HEK293 (cell line): Measurements from ENCODE around the gene ERH.

Experiments
- CTCF ChIA-PET: fragments of 350-600 bp; formaldehyde crosslinking; extraction: SDS; loops from one replicate; lab custom pipeline; 2021; ENCODE audit warnings: antibody characterized with exemption; lab: Yijun Ruan, JAX
- POLR2A ChIA-PET: fragments of 300-600 bp; formaldehyde crosslinking; extraction: SDS; loops from one replicate; lab custom pipeline; 2020; ENCODE audit warnings: antibody characterized with exemption, inconsistent platforms; lab: Yijun Ruan, JAX
- H3K27ac ChIP-seq: fragments of 200-500 bp; sonication (Bioruptor generic); 2 replicates; pipeline ENCODE4 v1.5.1; 2014; ENCODE audit warnings: low read depth, low read length, control low read depth, inconsistent platforms; ENCODE audit errors: extremely low read depth
- H3K36me3 ChIP-seq, 2 experiments: fragments of 200-500 bp in 1 of 2; sonication (Bioruptor generic) in 1 of 2; 1 replicate in 1 of 2; 2 replicates in 1 of 2; pipeline ENCODE4 v1.5.1; 2014 to 2017; ENCODE audit warnings: inconsistent platforms in 2 of 2, low read length in 2 of 2; ENCODE audit not compliant: control insufficient read depth in 2 of 2, insufficient read depth in 1 of 2
- H3K4me1 ChIP-seq: fragments of 200-500 bp; sonication (Bioruptor generic); 2 replicates; pipeline ENCODE4 v1.5.1; 2014; ENCODE audit warnings: mild to moderate bottlenecking, low read length, inconsistent platforms; ENCODE audit not compliant: control insufficient read depth, insufficient read depth
- H3K4me3 ChIP-seq: 2 replicates; pipeline ENCODE4 v1.5.1; 2011; ENCODE audit warnings: low read depth, mild to moderate bottlenecking, control low read depth, low read length, moderate library complexity
- H3K9me3 ChIP-seq: fragments of 200-500 bp; sonication (Bioruptor generic); 2 replicates; pipeline ENCODE4 v1.5.1; 2014; ENCODE audit warnings: low read depth, low read length, inconsistent platforms; ENCODE audit not compliant: control insufficient read depth, insufficient read depth
- GLIS2 ChIP-seq: fragments of 450-650 bp; formaldehyde crosslinking; IDR thresholded peaks from 2 replicates; pipeline ENCODE4 v1.5.1; 2016; ENCODE audit warnings: missing biosample characterization, missing genetic modification characterization
- KLF9 ChIP-seq: fragments of 450-650 bp; formaldehyde crosslinking; IDR thresholded peaks from 2 replicates; pipeline ENCODE4 v1.5.1; 2016; ENCODE audit warnings: missing biosample characterization, missing genetic modification characterization, low read depth
- SP2 ChIP-seq: fragments of 450-650 bp; formaldehyde crosslinking; IDR thresholded peaks from 2 replicates; pipeline ENCODE4 v1.5.1; 2016; ENCODE audit warnings: missing biosample characterization, missing genetic modification characterization
- ZBTB17 ChIP-seq: fragments of 450-650 bp; formaldehyde crosslinking; IDR thresholded peaks from 2 replicates; pipeline ENCODE4 v1.5.1; 2016; ENCODE audit warnings: missing biosample characterization, missing genetic modification characterization
- ZNF121 ChIP-seq: fragments of 450-650 bp; formaldehyde crosslinking; IDR thresholded peaks from 2 replicates; pipeline ENCODE4 v1.5.1; 2016; ENCODE audit warnings: missing biosample characterization, missing genetic modification characterization
- ZNF146 ChIP-seq: fragments of 450-650 bp; formaldehyde crosslinking; IDR thresholded peaks from 2 replicates; pipeline ENCODE4 v1.5.1; 2016; ENCODE audit warnings: missing biosample characterization, missing genetic modification characterization
- ZNF558 ChIP-seq: fragments of 450-650 bp; formaldehyde crosslinking; IDR thresholded peaks from 2 replicates; pipeline ENCODE4 v1.5.1; 2016; ENCODE audit warnings: missing biosample characterization, missing genetic modification characterization
- TF ChIP-seq, protein P1 (sequence below): fragments of 450-650 bp; formaldehyde crosslinking; IDR thresholded peaks from 2 replicates; pipeline ENCODE4 v1.5.1; 2016; ENCODE audit warnings: missing biosample characterization, missing genetic modification characterization
- TF ChIP-seq, protein P2 (sequence below): fragments of 450-650 bp; formaldehyde crosslinking; IDR thresholded peaks from 2 replicates; pipeline ENCODE4 v1.5.1; 2016; ENCODE audit warnings: missing biosample characterization, missing genetic modification characterization
- TF ChIP-seq, protein P3 (sequence below): fragments of 450-650 bp; IDR thresholded peaks from 2 replicates; pipeline ENCODE4 v1.5.1; 2018; ENCODE audit warnings: missing biosample characterization, missing genetic modification characterization
- TF ChIP-seq, protein P4 (sequence below): fragments of 450-650 bp; formaldehyde crosslinking; IDR thresholded peaks from 2 replicates; pipeline ENCODE4 v1.5.1; 2016; ENCODE audit warnings: missing biosample characterization, missing genetic modification characterization
- TF ChIP-seq, protein P5 (sequence below): fragments of 450-650 bp; formaldehyde crosslinking; IDR thresholded peaks from 2 replicates; pipeline ENCODE4 v1.5.1; 2016; ENCODE audit warnings: missing biosample characterization, missing genetic modification characterization

Gene ERH

DNA sequence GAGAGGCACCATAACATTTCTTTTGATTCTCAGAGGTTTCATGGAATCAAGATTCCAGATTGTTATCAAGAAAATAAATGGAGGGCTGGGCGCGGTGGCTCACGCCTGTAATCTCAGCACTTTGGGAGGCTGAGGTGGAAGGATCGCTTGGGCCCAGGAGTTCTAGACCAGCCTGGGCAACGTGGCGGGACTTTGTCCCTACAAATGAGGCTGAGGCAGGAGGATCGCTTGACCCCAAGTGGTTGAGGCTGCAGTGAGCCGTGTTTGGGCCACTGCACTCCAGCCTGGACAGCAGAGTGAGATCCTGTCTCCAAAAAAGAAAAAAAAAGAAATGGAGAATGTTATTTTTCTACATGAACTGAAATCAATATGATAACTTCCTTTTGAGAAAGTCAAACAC is 1.7 kb upstream of the ERH start:
- CTCF ChIA-PET: no interaction called here
- H3K9me3 ChIP-seq: no peaks in the 10 kb centered on the region
- peak; percentile 75 for TF ChIP-seq ZNF121 (tag by site-specific recombination)
- TF ChIP-seq, protein P1, sequence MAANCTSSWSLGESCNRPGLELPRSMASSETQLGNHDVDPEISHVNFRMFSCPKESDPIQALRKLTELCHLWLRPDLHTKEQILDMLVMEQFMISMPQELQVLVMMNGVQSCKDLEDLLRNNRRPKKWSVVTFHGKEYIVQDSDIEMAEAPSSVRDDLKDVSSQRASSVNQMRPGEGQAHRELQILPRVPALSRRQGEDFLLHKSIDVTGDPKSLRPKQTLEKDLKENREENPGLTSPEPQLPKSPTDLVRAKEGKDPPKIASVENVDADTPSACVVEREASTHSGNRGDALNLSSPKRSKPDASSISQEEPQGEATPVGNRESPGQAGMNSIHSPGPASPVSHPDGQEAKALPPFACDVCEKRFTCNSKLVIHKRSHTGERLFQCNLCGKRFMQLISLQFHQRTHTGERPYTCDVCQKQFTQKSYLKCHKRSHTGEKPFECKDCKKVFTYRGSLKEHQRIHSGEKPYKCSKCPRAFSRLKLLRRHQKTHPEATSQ (tag by site-specific recombination): no peak
- H3K27ac ChIP-seq: no peak overlapping the region
- H3K4me3 ChIP-seq: peak overlapping the region; percentile 71
- POLR2A ChIA-PET: no interaction called here
- peaks cover 19% of the 10 kb centered on the region for H3K4me1 ChIP-seq
- H3K36me3 ChIP-seq: peaks cover 21 to 24% of the 10 kb centered on the region in 2 experiments

DNA sequence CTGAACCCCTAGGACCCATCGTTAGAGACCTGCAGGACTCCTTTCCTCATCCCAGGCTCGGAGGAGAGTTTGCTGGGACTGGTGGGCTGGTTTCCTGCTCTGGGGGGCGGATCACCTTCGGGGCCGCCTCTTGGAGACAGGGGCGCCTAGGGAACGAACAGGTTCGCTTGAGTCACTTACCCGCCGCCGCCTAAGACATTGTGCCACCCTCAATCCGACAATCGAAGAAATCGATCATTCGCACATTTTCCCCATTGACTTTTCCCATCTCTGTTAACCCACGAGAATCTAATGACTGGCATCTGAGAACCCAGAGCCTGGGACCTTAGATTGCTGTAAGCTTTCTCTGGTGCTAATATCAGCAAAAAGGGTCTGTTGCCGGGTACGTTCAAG is 715 bp upstream of the ERH start:
- ChIA-PET POLR2A (interaction anchor here (0.7 to 1.5 kb wide), 9 partner anchors 11 to 368 kb away, joined by 3 to 7 read pairs (median 4); partner anchors contain the start of gene SRSF5), CTCF (interaction anchor here (0.9 kb wide), 1 partner anchor 138 kb away, joined by 3 read pairs; the partner anchor contains the start of gene GALNT16)
- Histone ChIP-seq H3K9me3 (no peaks in the 10 kb centered on the region), H3K4me3 (peak overlapping the region; percentile 71), H3K4me1 (peaks cover 19% of the 10 kb centered on the region), H3K27ac (peak overlapping the region; percentile 91), H3K36me3 (peaks cover 27 to 33% of the 10 kb centered on the region in 2 experiments)
- TF ChIP-seq, protein P2, sequence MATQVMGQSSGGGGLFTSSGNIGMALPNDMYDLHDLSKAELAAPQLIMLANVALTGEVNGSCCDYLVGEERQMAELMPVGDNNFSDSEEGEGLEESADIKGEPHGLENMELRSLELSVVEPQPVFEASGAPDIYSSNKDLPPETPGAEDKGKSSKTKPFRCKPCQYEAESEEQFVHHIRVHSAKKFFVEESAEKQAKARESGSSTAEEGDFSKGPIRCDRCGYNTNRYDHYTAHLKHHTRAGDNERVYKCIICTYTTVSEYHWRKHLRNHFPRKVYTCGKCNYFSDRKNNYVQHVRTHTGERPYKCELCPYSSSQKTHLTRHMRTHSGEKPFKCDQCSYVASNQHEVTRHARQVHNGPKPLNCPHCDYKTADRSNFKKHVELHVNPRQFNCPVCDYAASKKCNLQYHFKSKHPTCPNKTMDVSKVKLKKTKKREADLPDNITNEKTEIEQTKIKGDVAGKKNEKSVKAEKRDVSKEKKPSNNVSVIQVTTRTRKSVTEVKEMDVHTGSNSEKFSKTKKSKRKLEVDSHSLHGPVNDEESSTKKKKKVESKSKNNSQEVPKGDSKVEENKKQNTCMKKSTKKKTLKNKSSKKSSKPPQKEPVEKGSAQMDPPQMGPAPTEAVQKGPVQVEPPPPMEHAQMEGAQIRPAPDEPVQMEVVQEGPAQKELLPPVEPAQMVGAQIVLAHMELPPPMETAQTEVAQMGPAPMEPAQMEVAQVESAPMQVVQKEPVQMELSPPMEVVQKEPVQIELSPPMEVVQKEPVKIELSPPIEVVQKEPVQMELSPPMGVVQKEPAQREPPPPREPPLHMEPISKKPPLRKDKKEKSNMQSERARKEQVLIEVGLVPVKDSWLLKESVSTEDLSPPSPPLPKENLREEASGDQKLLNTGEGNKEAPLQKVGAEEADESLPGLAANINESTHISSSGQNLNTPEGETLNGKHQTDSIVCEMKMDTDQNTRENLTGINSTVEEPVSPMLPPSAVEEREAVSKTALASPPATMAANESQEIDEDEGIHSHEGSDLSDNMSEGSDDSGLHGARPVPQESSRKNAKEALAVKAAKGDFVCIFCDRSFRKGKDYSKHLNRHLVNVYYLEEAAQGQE (tag by site-specific recombination): peak; percentile 2; the same call in 1 of the 2 replicates
- TF ChIP-seq SP2 (tag by site-specific recombination): peak; percentile 16
- peak; percentile 35; the same call in 1 of the 2 replicates for TF ChIP-seq GLIS2 (tag by site-specific recombination)
- no peak for TF ChIP-seq ZNF558
- TF ChIP-seq ZBTB17: peak; percentile 54
- TF ChIP-seq, protein P3, sequence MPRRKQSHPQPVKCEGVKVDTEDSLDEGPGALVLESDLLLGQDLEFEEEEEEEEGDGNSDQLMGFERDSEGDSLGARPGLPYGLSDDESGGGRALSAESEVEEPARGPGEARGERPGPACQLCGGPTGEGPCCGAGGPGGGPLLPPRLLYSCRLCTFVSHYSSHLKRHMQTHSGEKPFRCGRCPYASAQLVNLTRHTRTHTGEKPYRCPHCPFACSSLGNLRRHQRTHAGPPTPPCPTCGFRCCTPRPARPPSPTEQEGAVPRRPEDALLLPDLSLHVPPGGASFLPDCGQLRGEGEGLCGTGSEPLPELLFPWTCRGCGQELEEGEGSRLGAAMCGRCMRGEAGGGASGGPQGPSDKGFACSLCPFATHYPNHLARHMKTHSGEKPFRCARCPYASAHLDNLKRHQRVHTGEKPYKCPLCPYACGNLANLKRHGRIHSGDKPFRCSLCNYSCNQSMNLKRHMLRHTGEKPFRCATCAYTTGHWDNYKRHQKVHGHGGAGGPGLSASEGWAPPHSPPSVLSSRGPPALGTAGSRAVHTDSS (tag by site-specific recombination): no peak
- TF ChIP-seq, protein P4, sequence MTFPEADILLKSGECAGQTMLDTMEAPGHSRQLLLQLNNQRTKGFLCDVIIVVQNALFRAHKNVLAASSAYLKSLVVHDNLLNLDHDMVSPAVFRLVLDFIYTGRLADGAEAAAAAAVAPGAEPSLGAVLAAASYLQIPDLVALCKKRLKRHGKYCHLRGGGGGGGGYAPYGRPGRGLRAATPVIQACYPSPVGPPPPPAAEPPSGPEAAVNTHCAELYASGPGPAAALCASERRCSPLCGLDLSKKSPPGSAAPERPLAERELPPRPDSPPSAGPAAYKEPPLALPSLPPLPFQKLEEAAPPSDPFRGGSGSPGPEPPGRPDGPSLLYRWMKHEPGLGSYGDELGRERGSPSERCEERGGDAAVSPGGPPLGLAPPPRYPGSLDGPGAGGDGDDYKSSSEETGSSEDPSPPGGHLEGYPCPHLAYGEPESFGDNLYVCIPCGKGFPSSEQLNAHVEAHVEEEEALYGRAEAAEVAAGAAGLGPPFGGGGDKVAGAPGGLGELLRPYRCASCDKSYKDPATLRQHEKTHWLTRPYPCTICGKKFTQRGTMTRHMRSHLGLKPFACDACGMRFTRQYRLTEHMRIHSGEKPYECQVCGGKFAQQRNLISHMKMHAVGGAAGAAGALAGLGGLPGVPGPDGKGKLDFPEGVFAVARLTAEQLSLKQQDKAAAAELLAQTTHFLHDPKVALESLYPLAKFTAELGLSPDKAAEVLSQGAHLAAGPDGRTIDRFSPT (tag by site-specific recombination): 0 out of 2 replicates have a peak, but pooled peaks have one; percentile 24
- peak; percentile 48 for TF ChIP-seq KLF9
- TF ChIP-seq ZNF146: no peak
- TF ChIP-seq, protein P5, sequence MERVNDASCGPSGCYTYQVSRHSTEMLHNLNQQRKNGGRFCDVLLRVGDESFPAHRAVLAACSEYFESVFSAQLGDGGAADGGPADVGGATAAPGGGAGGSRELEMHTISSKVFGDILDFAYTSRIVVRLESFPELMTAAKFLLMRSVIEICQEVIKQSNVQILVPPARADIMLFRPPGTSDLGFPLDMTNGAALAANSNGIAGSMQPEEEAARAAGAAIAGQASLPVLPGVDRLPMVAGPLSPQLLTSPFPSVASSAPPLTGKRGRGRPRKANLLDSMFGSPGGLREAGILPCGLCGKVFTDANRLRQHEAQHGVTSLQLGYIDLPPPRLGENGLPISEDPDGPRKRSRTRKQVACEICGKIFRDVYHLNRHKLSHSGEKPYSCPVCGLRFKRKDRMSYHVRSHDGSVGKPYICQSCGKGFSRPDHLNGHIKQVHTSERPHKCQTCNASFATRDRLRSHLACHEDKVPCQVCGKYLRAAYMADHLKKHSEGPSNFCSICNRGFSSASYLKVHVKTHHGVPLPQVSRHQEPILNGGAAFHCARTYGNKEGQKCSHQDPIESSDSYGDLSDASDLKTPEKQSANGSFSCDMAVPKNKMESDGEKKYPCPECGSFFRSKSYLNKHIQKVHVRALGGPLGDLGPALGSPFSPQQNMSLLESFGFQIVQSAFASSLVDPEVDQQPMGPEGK: 0 out of 2 replicates have a peak, but pooled peaks have one; percentile 33
